ENCODE measurements around the gene MECP2.

GRCh38 chrX:154011376-154012335, 85.9 kb downstream of the MECP2 start:
- TF ChIP-seq TAF1 (IDR thresholded peaks at IDR 0.05; ENCODE audit: borderline replicate concordance, low read depth, low read length), result no peak
- TF ChIP-seq PKNOX1 (IDR thresholded peaks at IDR 0.05), result no peak
- TF ChIP-seq ELK1 (IDR thresholded peaks at IDR 0.05; ENCODE audit: low read depth, low read length), result no peak
- no peak for TF ChIP-seq MTA3 (IDR thresholded peaks at IDR 0.05; ENCODE audit: borderline replicate concordance, low read length)
- TF ChIP-seq KAT2A (conservative IDR thresholded peaks at IDR 0.05; ENCODE audit: control insufficient read depth, low read depth, low read length), result no peak
- TF ChIP-seq BCLAF1 (IDR thresholded peaks at IDR 0.05), result no peak
- no peak for TF ChIP-seq NFYB (IDR thresholded peaks at IDR 0.05; ENCODE audit: insufficient read depth, low read depth, low read length)
- no peak for TF ChIP-seq EZH2 (IDR thresholded peaks at IDR 0.05; ENCODE audit: borderline replicate concordance, control insufficient read depth, low read depth, low read length)
- TF ChIP-seq, protein P1, sequence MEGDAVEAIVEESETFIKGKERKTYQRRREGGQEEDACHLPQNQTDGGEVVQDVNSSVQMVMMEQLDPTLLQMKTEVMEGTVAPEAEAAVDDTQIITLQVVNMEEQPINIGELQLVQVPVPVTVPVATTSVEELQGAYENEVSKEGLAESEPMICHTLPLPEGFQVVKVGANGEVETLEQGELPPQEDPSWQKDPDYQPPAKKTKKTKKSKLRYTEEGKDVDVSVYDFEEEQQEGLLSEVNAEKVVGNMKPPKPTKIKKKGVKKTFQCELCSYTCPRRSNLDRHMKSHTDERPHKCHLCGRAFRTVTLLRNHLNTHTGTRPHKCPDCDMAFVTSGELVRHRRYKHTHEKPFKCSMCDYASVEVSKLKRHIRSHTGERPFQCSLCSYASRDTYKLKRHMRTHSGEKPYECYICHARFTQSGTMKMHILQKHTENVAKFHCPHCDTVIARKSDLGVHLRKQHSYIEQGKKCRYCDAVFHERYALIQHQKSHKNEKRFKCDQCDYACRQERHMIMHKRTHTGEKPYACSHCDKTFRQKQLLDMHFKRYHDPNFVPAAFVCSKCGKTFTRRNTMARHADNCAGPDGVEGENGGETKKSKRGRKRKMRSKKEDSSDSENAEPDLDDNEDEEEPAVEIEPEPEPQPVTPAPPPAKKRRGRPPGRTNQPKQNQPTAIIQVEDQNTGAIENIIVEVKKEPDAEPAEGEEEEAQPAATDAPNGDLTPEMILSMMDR (IDR thresholded peaks at IDR 0.05 in 2 of 3, conservative IDR thresholded peaks at IDR 0.05 in 1 of 3; ENCODE audit: control insufficient read depth in 2 of 3, extremely low read depth in 1 of 3, insufficient read depth in 1 of 3, low read depth in 3 of 3, low read length in 3 of 3), result no peak
- TF ChIP-seq NBN (IDR thresholded peaks at IDR 0.05), result no peak
- TF ChIP-seq HSF1 (IDR thresholded peaks at IDR 0.05; ENCODE audit: low read depth, low read length), result no peak
- TF ChIP-seq CHD2 (IDR thresholded peaks at IDR 0.05; ENCODE audit: borderline replicate concordance, low read depth, low read length), result no peak

Data from GM12878 (cell line).